K562 (cell line): Measurements from ENCODE around the gene SNX10. TPM values are rescaled to one million over a fixed set of nuclear protein-coding genes. Genes with fewer than 3 reads are reported as not detected.
A peak's percentile ranks its signal among the peaks of the same experiment; 100 is the strongest.

Source experiments
- ATAC-seq: fragments of 200-7000 bp; cut with Tn5 transposase; 3 replicates; pipeline ENCODE4 v1.9.1; 2020; ENCODE audit warnings: moderate library complexity
- BruUV-seq: library from RNA; stranded (reverse); fragments of 400-500 nt; replicated peaks from 2 replicates; lab custom pipeline; 2021; lab: Mats Ljungman, UMichigan
- CTCF ChIA-PET: fragments of 300-600 bp; formaldehyde crosslinking; extraction: SDS; loops from one replicate; lab custom pipeline; 2021; ENCODE audit warnings: low intra/inter-chr PET ratio; lab: Yijun Ruan, JAX
- POLR2A ChIA-PET: fragments of 300-600, 350-650 bp; sonication (Branson Sonifier 250); formaldehyde crosslinking; extraction: SDS; loops from one replicate; lab custom pipeline; 2021; ENCODE audit warnings: antibody characterized with exemption, inconsistent platforms; lab: Yijun Ruan, JAX
- DNase-seq, 4 experiments: peaks; one replicate each; pipeline versions ENCODE4 v3.0.0 to v3.0.0-alpha.2; 2011 to 2018; ENCODE audit warnings: low spot score in 3 of 4, mixed read lengths in 3 of 4; ENCODE audit errors: extremely low read depth in 1 of 4
- FAIRE-seq: peaks from 2 replicates; lab custom pipeline; 2011; peaks lifted over from hg19 to GRCh38; lab: Jason Lieb, UNC
- H2AFZ ChIP-seq: 2 replicates; pipeline ENCODE4 v1.6.0; 2011; ENCODE audit warnings: low read depth, low read length, control low read depth, inconsistent platforms
- H3K27ac ChIP-seq: fragments of 200-600 bp; 3 replicates; pipeline ENCODE4 v1.8.0; 2011; ENCODE audit warnings: low read depth, mild to moderate bottlenecking, control low read depth, inconsistent platforms, low read length, moderate library complexity, mixed read lengths; ENCODE audit errors: extremely low read depth
- H3K27me3 ChIP-seq, 2 experiments: fragments of 300-600 bp in 1 of 2; 2 replicates in 1 of 2; 3 replicates in 1 of 2; pipeline versions ENCODE4 v1.6.0 to v1.8.0; 2011; ENCODE audit warnings: inconsistent platforms in 2 of 2, low read length in 2 of 2, mild to moderate bottlenecking in 1 of 2, mixed read lengths in 1 of 2, moderate library complexity in 1 of 2; ENCODE audit not compliant: control insufficient read depth in 2 of 2, insufficient read depth in 2 of 2
- H3K36me3 ChIP-seq: fragments of 300-600 bp; 3 replicates; pipeline ENCODE4 v1.8.0; 2011; ENCODE audit warnings: mild to moderate bottlenecking, low read length, inconsistent platforms; ENCODE audit not compliant: control insufficient read depth, insufficient read depth
- H3K4me1 ChIP-seq, 2 experiments: fragments of 200-600 bp in 1 of 2; replicated peaks in 1 of 2; 2 replicates in 1 of 2; 3 replicates in 1 of 2; pipeline versions ENCODE4 v1.5.1 to v1.8.0; 2011; ENCODE audit warnings: inconsistent platforms in 2 of 2, low read length in 2 of 2, mild to moderate bottlenecking in 1 of 2, mixed read lengths in 1 of 2, moderate library complexity in 1 of 2; ENCODE audit not compliant: control insufficient read depth in 2 of 2, insufficient read depth in 2 of 2
- H3K4me2 ChIP-seq: 2 replicates; pipeline ENCODE4 v1.6.1; 2011; ENCODE audit warnings: low read length, control low read depth, inconsistent platforms, mixed read lengths; ENCODE audit not compliant: insufficient read depth
- H3K4me3 ChIP-seq: fragments of 200-600 bp; sonication (generic), shearing (Covaris generic); 2 replicates; pipeline ENCODE4 v1.5.1; 2016; ENCODE audit warnings: control low read depth, inconsistent platforms
- H3K79me2 ChIP-seq: fragments of 200-600 bp; 3 replicates; pipeline ENCODE4 v1.8.0; 2011; ENCODE audit warnings: low read length, inconsistent platforms; ENCODE audit not compliant: control insufficient read depth, insufficient read depth
- H3K9ac ChIP-seq, 2 experiments: 2 replicates each; pipeline versions ENCODE4 v1.6.0 to v1.6.1; 2011; ENCODE audit warnings: low read depth in 2 of 2, low read length in 2 of 2, control low read depth in 1 of 2, inconsistent platforms in 1 of 2, mild to moderate bottlenecking in 1 of 2, mixed read lengths in 1 of 2; ENCODE audit not compliant: insufficient read depth in 1 of 2
- H3K9me1 ChIP-seq: one replicate; pipeline ENCODE4 v1.6.0; 2011; ENCODE audit warnings: inconsistent platforms, mild to moderate bottlenecking, low read length, moderate library complexity; ENCODE audit not compliant: control insufficient read depth, insufficient read depth
- H3K9me3 ChIP-seq: replicated peaks from 2 replicates; pipeline ENCODE4 v1.5.1; 2011; ENCODE audit warnings: low read depth, low read length, inconsistent platforms; ENCODE audit not compliant: control insufficient read depth, insufficient read depth
- H4K20me1 ChIP-seq: replicated peaks from 2 replicates; pipeline ENCODE4 v1.6.1; 2011; ENCODE audit warnings: low read length, inconsistent platforms, mixed read lengths; ENCODE audit not compliant: control insufficient read depth, insufficient read depth
- LCOR ChIP-seq: sonication (generic); formaldehyde crosslinking; IDR thresholded peaks from 2 replicates; pipeline ENCODE4 v1.8.0; 2022; ENCODE audit warnings: mild to moderate bottlenecking, missing genetic modification reagents
- ZZZ3 ChIP-seq: fragments of 450-650 bp; IDR thresholded peaks from 2 replicates; pipeline ENCODE4 v1.6.1; 2016; ENCODE audit warnings: antibody characterized with exemption, mild to moderate bottlenecking, moderate library complexity
- whole genome bisulfite sequencing: fragments of 100-300 bp; shearing (Covaris generic); methylation state at CpG from one replicate; pipeline ENCODE4 v1.1.6; 2016; ENCODE audit warnings: low coverage, mixed read lengths; ENCODE audit not compliant: insufficient coverage; ENCODE audit errors: missing lambda C conversion rate; 5-methylcytosine and 5-hydroxymethylcytosine counted together
- in situ Hi-C: fragments of 300-500 bp; cut with MboI; formaldehyde crosslinking; loops from 4 replicates; pipeline ENCODE4 v1.15.0; 2018; ENCODE audit warnings: inconsistent platforms, mixed read lengths
- intact Hi-C: fragments of 100-400 bp; cut with micrococcal nuclease; formaldehyde crosslinking; loops from 2 replicates; pipeline ENCODE4 v1.14.2; 2022
- polyA plus RNA-seq, 8 experiments: library from polyadenylated mRNA; depleted of rRNA in 4 of 8; stranded (reverse) in 5 of 8; unstranded in 3 of 8; fragments of >200 nt; fragmentation: Nextera tagmentation in 2 of 8; fragmentation: Illumina TruSeq in 1 of 8; extraction: Ambion mirVana in 2 of 8; extraction: Trizol in 1 of 8; gene quantifications; 2 replicates each; pipeline versions ENCODE4 v1.2.1 to v1.2.3, GENCODE V29; 2011 to 2014; ENCODE audit warnings: inconsistent platforms in 1 of 8, missing spikeins in 1 of 8
- total RNA-seq, 7 experiments: library from RNA; depleted of rRNA in 6 of 7; stranded (reverse); fragments of >200 nt in 6 of 7; fragmentation: Illumina TruSeq in 2 of 7; extraction: Trizol in 2 of 7; gene quantifications; 2 replicates each; pipeline versions ENCODE4 v1.2.1 to v1.2.3, GENCODE V29; 2011 to 2021; ENCODE audit warnings: low replicate concordance in 1 of 7
- TF ChIP-seq, protein P1 (sequence below), 3 experiments: fragments of 200-800 bp in 1 of 3; sonication (Bioruptor generic) in 1 of 3; sonication (generic) in 1 of 3; formaldehyde crosslinking in 1 of 3; IDR thresholded peaks; 2 replicates each; pipeline versions ENCODE4 v1.6.1 to v1.8.0; 2016 to 2022; ENCODE audit warnings: mild to moderate bottlenecking in 2 of 3, missing compliant biosample characterization in 2 of 3, missing genetic modification characterization in 2 of 3, missing genetic modification reagents in 1 of 3

Gene SNX10
- total and polyA plus RNA-seq, 9 of the 15 experiments (the other 6 are each of a cell fraction or from before 2014, with no cell fraction given): 6.9 to 16.5 (median 11.5) TPM

DNA sequence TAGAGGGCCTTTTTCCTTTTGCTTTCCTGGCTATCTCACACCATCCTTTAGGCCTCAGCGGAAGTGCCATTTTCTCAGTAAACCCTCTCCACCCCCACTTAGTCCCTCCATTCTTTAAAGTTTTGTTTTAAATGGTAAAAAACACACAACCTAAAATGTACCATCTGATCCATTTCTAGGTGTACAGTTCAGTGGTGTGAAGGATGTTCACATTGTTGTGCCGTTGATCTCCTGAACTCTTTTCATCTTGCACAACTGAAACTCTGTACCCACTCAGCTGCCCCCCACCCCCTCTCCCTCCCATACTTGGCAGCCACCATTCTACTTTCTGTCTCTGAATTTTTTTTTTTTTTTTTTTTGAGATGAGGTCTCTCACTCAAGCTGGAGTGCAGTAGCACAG lies 52.2 kb downstream of the SNX10 start:
- H3K4me2 ChIP-seq: no peak overlapping the region
- H3K9me1 ChIP-seq: no peaks in the 10 kb centered on the region
- in situ Hi-C loops (no loop called here), intact Hi-C loops (no loop called here)
- H3K9ac ChIP-seq: 0 out of 4 replicates have a peak overlapping the region, but pooled peaks of 1 of the 2 experiments have one; percentile 15
- no peak overlapping the region for H2AFZ ChIP-seq
- H3K9me3 ChIP-seq: no peaks in the 10 kb centered on the region; the same call in 1 of the 2 replicates
- DNase-seq (no peak), ATAC-seq (no peak), FAIRE-seq (no peak)
- no peaks in the 10 kb centered on the region for H3K79me2 ChIP-seq
- CTCF ChIA-PET: interaction anchor here (0.6 kb wide), 1 partner anchor 144 kb away, joined by 3 read pairs; no protein-coding TSS in a partner anchor
- POLR2A ChIA-PET: no interaction called here
- no peak overlapping the region for H3K4me3 ChIP-seq
- H3K4me1 ChIP-seq: no peaks in the 10 kb centered on the region
- 72% methylated on average over 2 of the region's 2 CpGs for WGBS
- no peaks in the 10 kb centered on the region for H3K27me3 ChIP-seq
- H4K20me1 ChIP-seq: no peaks in the 10 kb centered on the region
- BruUV-seq: no TSS peak
- no peaks in the 10 kb centered on the region for H3K36me3 ChIP-seq
- no peak overlapping the region for H3K27ac ChIP-seq
- TF ChIP-seq LCOR: no peak
- TF ChIP-seq, all 486 proteins: peak for 0

DNA sequence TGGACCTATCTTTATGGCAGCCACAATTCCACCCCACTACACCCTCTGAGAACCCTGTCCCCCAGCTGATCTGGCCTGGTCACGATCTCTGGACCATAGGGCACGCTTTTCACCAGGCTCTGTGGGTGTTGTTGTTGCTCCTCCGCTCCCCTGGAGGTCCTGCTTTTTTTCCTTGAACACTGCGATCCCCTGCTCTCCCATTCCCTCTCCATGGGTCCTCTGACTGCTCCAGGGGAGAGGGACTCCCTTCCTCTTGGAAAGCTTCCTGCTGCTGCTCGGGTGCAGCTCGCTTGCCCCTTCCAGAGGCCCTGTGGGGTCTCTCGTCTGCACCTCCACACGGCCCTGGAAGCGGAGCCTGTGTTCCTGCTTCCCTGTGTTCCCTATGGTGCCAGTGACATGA lies 53.5 kb downstream of the SNX10 start:
- ATAC-seq (no peak), FAIRE-seq (no peak), DNase-seq (no peak)
- no peak overlapping the region for H3K9ac ChIP-seq
- H3K4me1 ChIP-seq: no peaks in the 10 kb centered on the region
- in situ Hi-C loops (no loop called here), intact Hi-C loops (loop anchor here (5.0 kb wide), 1 partner anchor 53 kb away; the partner anchor contains the start of gene SNX10)
- no TSS peak for BruUV-seq
- no peaks in the 10 kb centered on the region for H3K79me2 ChIP-seq
- H3K27ac ChIP-seq: no peak overlapping the region
- CTCF ChIA-PET: no interaction called here
- no peak overlapping the region for H3K4me3 ChIP-seq
- no peak overlapping the region for H2AFZ ChIP-seq
- no peaks in the 10 kb centered on the region for H4K20me1 ChIP-seq
- H3K27me3 ChIP-seq: no peaks in the 10 kb centered on the region
- POLR2A ChIA-PET: no interaction called here
- H3K4me2 ChIP-seq: no peak overlapping the region
- TF ChIP-seq, protein P1, sequence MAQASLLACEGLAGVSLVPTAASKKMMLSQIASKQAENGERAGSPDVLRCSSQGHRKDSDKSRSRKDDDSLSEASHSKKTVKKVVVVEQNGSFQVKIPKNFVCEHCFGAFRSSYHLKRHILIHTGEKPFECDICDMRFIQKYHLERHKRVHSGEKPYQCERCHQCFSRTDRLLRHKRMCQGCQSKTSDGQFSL (CRISPR knock-in tag; IDR thresholded peaks at IDR 0.05): no peak
- TF ChIP-seq, protein P1 (tag; IDR thresholded peaks at IDR 0.05): no peak
- no peak for TF ChIP-seq ZZZ3
- H3K9me3 ChIP-seq: no peaks in the 10 kb centered on the region; the same call in 1 of the 2 replicates
- no peaks in the 10 kb centered on the region for H3K36me3 ChIP-seq
- whole genome bisulfite sequencing: 55% methylated on average over 7 of the region's 9 CpGs
- no peaks in the 10 kb centered on the region for H3K9me1 ChIP-seq
